ENCODE results near the gene SHROOM3.
A peak's percentile ranks its signal among the peaks of the same experiment; 100 is the strongest.
"Not testable (repeated sequence)": the region's sequence is repeated elsewhere in the genome, so short reads cannot be mapped to it uniquely, and the experiment has no call there.

SHROOM3 gene

GRCh38 chr4:76434901-76435527, at the start of gene SHROOM3:
Gene SHROOM3, plus strand, starts transcription at chr4:76435229. Its CDS starts 824 bp downstream, at chr4:76436053.
- no peak for DNase-seq

DNA sequence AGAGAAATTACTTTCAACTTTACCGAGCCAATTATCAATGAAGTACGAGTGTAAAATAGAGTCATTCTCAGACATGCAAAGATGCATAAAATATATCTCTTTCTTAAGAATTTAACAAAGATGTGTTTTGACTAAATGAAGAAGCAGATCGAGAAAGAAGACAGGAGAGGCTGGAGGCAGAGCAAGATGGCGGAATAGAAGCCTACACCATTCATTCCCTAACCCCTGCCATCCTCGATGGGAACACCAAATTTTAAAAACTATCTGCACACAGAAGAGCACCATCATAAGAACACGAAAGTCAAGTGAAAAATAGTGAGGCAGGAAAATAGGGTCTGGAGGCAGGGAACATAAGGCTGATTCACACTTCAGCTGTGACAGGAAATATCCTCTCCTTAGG, 49.1 kb upstream of the SHROOM3 start:
- DNase-seq: no peak

GRCh38 chr4:76386566-76387305, 48.3 kb upstream of the SHROOM3 start:
- no peak for DNase-seq

DNA sequence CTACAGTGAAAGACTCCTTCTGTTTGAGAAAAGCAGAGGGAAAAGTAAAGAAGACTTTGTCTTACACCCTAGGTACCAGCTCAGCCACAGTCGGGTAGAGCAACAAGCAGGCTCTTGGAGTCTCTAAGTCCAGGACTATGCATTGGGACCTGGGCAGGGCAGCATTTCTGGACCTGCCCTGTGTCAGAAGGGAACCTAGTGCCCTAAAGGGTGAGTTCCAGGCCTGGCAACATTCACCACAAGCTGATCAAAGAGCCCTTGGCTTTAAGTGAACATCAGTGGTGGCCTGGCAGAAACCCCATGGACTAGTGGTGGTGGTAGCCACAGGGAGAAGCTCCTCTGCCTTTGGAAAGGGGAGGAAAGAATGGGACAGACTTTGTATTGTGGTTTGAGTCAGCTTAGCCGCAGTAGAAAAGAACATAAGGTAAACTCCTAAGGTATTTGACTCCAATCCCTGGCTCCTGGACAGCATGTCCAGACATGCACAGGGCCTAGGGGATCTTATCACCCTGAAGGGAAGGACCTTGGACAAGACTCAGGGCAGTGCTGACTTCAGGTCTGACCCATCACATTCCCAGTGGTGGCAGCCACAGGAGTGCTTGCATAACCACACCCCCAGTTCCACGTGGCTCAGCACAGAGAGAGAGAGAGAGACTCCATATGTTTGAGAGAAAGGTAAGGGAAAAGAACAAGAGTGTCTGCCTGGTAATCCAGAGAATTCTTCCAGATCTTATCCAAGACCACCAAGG, 46.7 kb upstream of the SHROOM3 start:
- DNase-seq: no peak

DNA sequence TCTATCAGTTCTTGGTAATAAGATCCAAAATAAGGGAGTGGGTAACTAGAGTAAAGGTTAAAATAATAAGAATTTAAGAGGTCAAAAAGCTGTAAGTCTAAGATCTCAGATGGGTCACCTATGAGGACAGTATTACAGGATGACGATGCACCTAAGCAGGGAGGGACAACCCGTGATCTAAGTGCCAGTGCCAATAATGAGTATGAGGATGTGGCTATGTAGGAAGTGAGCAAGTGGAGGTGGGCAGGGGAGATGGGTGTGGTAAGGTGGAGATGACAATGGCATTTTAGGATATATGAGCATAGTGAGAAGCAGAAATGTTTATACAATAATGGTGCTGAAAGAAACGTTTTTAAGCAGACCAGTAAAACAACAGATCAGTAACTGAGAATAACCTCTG, 33.4 kb upstream of the SHROOM3 start:
- no peak for DNase-seq

- DNase-seq: no peak
Measured at GRCh38 chr4:76406081-76406480, 28.9 kb upstream of the SHROOM3 start.

GRCh38 chr4:76407440-76408119, 27.4 kb upstream of the SHROOM3 start:
- DNase-seq: no peak

GRCh38 chr4:76410636-76411035, 24.4 kb upstream of the SHROOM3 start:
- DNase-seq: no peak

- DNase-seq: no peak
Measured at GRCh38 chr4:76420188-76420761, 14.8 kb upstream of the SHROOM3 start.

GRCh38 chr4:76420762-76421581, 14.1 kb upstream of the SHROOM3 start, which contains the start of gene CCDC158:
Gene CCDC158, minus strand, starts transcription at chr4:76421141. Its CDS starts 17,934 bp downstream, at chr4:76403207.
- no peak for DNase-seq

- DNase-seq: not testable (repeated sequence)
Measured at GRCh38 chr4:76423159-76423558, 11.9 kb upstream of the SHROOM3 start.

- peak; percentile 6 for DNase-seq
Measured at GRCh38 chr4:76426272-76426671, 8.8 kb upstream of the SHROOM3 start.

DNA sequence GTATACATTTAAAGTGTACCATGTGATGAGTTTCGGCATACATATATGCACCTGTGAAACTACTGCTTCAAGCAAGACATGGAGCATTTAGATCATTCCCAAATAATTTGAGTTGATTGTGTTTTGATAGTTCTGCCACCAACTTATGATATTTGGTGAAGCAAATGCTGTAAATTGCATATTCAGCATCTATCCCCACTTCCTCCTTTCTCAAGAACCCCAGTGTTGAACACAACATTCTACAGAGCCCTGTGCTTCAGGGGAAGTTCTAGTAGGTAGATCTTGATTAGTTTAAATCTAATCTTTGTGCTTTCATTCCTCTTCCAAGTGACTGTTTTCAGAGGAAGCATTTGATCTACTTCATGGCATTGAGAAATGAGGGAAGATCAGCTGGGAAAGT, 5.4 kb upstream of the SHROOM3 start:
- no peak for DNase-seq

DNA sequence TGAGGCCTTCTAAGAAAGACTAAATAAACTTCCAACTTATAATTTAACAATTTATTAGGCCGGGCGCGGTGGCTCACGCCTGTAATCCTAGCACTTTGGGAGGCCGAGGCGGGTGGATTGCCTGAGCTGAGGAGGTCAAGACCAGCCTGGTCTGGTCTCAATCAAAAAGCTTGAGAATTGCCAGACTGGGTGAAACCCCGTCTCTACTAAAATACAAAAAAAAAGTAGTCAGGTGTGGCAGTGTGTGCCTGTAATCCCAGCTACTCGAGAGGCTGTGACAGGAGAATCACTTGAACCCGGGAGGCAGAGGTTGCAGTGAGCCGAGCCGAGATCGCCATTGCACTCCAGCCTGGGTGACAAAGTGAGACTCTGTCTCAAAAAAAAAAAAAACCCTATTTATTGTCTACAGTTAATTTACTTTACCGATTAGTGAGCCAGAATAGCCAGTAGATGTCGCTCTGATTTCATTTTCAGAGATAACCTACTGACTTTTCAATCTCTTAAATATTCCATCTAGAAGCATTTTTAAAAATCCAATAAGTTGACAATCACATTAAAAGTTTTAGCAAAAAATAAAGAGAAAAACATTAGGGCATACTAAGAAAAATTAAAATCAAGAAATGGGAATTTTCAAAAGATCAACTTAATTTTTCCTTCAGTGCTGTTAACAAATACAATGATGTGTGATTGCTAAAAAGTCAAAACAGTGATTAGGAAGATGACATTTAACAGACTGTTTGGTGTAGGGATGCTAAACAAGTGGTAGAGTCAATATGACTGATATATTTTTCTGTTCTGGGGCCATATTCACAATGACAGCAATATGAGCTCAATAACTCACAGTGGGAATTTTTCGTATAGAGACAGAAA, 4.3 kb upstream of the SHROOM3 start:
- DNase-seq: peak; percentile 35

DNA sequence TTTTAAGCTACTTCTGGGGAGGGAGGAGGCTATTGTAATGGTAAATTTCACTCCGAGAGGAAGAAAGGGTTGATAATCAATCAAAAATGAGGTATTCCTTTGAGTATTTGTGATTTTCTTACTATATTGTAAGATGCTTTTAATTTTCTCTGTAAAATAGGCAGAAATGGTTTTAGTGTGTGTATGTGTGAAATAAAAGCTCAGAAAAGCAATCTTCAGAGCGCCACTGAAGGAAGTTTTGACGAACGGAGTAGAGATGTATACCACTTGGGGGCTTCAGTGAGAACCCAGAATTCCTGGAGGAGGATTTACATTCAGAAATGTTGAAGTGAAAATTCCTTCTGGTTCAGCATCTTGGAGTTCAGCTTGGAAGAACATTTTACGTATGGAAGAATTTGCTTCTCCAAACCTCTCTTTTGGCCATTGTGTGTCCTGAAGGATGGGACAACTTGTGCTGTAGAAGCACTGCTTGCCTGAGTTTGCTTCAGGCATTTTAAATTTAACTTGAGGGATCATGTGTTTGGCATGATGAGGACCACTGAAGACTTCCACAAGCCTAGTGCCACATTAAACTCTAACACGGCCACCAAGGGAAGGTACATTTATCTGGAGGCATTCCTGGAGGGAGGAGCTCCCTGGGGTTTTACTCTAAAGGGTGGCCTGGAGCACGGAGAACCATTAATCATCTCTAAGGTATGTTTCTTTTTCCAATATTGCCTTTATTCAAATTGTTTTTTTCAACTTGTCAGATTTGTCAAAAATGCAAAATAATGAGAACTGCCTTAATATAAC, 695 bp downstream of the SHROOM3 start:
- no peak for DNase-seq

DNA sequence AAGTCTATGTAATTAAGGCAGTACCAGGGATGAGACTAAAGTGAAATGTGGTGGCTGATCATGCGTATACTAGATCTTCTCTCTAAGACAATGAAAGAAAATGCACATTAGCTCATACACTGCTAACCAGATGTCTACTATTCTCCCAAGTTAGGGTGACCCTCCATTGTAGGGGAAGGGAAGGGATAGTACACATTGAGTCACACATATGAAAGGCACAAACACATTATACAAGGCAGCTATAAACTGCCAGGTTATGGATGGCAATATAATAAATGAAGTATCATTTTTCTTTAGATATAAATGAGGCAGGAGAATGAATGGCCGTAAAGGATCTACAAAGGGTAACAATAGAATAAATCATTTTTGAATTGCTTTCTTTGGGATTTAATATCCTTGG, 4.5 kb downstream of the SHROOM3 start:
- no peak for DNase-seq

GRCh38 chr4:76441881-76442280, 6.9 kb downstream of the SHROOM3 start:
- DNase-seq: no peak

- DNase-seq: no peak
Measured at GRCh38 chr4:76442807-76443206, 7.8 kb downstream of the SHROOM3 start.

- DNase-seq: no peak
Measured at GRCh38 chr4:76443376-76443775, 8.3 kb downstream of the SHROOM3 start.

DNA sequence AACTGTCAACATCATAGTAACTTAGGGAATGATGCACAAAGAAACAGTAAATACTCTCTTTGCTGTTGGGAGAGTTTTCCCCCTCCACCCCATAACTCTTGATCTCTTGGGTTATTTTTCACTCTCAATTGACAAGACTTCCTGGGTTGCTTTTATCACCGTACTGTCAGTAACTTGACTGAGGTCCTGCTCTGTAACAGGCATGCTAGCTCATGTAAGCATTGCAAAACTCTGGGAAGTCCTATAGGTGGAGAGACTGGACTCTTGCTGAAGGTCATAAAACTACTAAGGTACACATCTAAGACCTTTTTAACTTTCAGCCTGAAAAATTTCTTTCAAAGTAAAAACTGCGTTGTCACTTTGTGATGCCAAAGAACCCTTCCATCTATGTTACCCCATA, 10.9 kb downstream of the SHROOM3 start:
- DNase-seq: no peak

Data from NCI-H1092 treated with DMSO at 0.1 percent for 48 hours (cell line).